Measurements from ENCODE around the gene USP11.
"Not testable (repeated sequence)": the region's sequence is repeated elsewhere in the genome, so short reads cannot be mapped to it uniquely, and the experiment has no call there.

USP11 gene

DNA sequence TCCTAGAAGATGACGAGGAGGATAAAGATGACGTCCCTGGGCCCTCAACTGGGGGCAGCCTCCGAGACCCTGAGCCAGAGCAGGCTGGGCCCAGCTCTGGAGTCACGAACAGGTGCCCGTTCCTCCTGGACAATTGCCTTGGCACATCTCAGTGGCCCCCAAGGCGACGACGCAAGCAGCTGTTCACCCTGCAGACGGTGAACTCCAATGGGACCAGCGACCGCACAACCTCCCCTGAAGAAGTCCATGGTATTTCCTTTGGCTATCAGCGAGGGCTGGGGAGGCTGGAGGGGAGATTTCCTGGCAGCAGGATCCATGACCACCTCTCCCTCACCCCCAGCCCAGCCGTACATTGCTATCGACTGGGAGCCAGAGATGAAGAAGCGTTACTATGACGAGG is 11.9 kb downstream of the USP11 start:
- no peak overlapping the region for H3K27ac Mint-ChIP-seq
- no peak overlapping the region for H3K4me3 Mint-ChIP-seq
- no peaks in the 10 kb centered on the region for H3K27me3 Mint-ChIP-seq
- H3K36me3 Mint-ChIP-seq, result peaks cover 48% of the 10 kb centered on the region
- H3K9me3 Mint-ChIP-seq, result no peaks in the 10 kb centered on the region
- H3K4me1 Mint-ChIP-seq, result no peaks in the 10 kb centered on the region
- ATAC-seq, result no peak

DNA sequence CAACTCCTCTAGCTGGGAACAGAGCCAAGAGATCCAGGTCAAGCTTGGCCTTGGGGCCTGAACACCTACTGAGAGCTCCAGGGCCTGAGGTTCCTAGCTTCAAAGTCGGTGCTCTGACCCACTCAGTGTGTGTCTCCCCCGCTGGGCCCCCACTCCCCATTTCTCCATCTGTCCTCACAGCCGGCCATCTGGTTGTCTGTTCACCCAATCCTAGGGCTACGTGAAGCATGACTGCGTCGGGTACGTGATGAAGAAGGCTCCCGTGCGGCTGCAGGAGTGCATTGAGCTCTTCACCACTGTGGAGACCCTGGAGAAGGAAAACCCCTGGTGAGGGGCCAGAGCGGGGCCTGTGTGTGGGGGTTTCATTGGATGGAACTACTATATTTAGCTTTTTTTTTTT is 12.3 kb downstream of the USP11 start:
- Mint-ChIP-seq H3K4me1 (no peaks in the 10 kb centered on the region), H3K4me3 (no peak overlapping the region), H3K36me3 (peaks cover 48% of the 10 kb centered on the region), H3K9me3 (no peaks in the 10 kb centered on the region), H3K27ac (no peak overlapping the region), H3K27me3 (no peaks in the 10 kb centered on the region)
- ATAC-seq, result no peak

DNA sequence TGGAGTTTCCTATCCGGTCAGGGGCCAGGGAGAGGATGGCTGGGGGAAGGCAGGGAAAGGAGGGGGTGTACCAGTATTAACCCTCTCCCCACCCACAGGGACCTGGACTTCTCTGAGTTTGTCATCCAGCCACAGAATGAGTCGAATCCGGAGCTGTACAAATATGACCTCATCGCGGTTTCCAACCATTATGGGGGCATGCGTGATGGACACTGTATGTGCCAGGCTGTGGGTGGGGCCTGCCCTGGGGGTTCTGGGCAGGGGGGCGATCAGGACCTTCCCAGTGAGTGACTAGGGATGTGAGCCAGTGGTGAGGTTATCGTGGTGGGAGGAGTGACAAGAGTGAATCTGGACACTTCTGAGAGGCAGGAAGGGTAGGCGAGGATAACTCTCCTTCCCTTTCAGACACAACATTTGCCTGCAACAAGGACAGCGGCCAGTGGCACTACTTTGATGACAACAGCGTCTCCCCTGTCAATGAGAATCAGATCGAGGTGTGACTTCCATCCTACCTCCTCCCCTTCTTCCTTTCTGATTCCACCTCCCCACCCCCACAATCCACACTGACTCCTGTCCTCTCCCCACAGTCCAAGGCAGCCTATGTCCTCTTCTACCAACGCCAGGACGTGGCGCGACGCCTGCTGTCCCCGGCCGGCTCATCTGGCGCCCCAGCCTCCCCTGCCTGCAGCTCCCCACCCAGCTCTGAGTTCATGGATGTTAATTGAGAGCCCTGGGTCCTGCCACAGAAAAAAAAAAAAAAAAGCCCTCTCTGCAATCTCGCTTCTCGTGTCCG is 14.6 kb downstream of the USP11 start:
- no peaks in the 10 kb centered on the region for H3K27me3 Mint-ChIP-seq
- peaks cover 31% of the 10 kb centered on the region for H3K36me3 Mint-ChIP-seq
- H3K27ac Mint-ChIP-seq, result no peak overlapping the region
- H3K4me1 Mint-ChIP-seq, result no peaks in the 10 kb centered on the region
- H3K9me3 Mint-ChIP-seq, result no peaks in the 10 kb centered on the region
- H3K4me3 Mint-ChIP-seq, result no peak overlapping the region
- no peak for ATAC-seq

DNA sequence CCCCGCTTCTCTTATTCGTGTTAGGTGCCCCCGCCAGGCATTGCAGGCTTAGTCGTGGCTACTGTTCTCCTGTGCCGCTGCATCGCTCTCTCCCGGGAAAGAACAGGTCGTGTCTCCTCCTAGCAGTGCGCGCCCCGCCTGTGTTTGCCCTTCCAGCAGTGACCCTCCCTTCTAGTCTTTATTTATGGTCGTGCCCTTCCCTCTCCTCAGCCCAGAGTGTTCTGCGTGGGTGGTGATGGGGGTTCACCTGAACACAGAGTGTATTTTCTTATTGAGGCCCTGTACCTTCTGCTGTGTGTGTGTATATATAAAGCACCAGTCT is 15.2 kb downstream of the USP11 start:
- H3K4me1 Mint-ChIP-seq, result no peaks in the 10 kb centered on the region
- no peaks in the 10 kb centered on the region for H3K27me3 Mint-ChIP-seq
- H3K36me3 Mint-ChIP-seq, result peaks cover 28% of the 10 kb centered on the region
- no peak for ATAC-seq
- H3K4me3 Mint-ChIP-seq, result no peak overlapping the region
- no peaks in the 10 kb centered on the region for H3K9me3 Mint-ChIP-seq
- H3K27ac Mint-ChIP-seq, result no peak overlapping the region

DNA sequence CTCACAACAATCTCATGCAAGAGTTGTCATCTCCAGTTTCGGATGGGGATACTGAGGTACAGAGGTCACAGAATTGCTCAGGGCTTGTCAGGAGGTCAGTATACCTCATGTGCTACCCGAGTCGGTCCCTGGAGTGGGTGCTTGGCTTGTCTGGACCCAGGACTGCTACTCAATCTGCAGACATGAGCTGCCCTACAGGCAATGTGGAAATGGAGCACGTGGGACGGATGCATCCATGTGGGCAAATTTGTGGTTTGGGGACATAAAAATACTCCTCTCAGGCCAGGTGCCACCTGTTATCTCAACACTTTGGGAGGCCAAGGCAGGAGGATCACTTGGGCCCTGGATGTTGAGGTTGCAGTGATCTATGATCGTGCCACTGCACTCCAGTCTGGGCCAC is 15.8 kb downstream of the USP11 start:
- no peaks in the 10 kb centered on the region for H3K27me3 Mint-ChIP-seq
- ATAC-seq, result no peak
- H3K4me1 Mint-ChIP-seq, result no peaks in the 10 kb centered on the region
- peaks cover 28% of the 10 kb centered on the region for H3K36me3 Mint-ChIP-seq
- H3K27ac Mint-ChIP-seq, result no peak overlapping the region
- no peak overlapping the region for H3K4me3 Mint-ChIP-seq
- no peaks in the 10 kb centered on the region for H3K9me3 Mint-ChIP-seq

DNA sequence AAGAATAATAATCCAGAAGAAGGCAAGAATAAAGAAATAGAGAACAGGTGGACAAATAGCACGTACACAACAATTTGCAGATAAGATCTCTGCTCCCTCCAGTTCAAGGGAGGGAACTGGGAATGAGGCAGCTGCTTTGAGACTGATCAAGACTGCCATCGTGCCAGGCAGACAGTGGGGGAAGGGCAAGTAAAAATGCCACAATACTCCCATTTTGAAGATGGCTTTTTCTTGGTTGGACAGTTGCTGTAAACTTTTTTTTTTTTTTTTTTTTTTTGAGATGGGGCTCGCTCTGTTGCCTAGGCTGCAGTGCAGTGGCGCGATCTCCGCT is 17.2 kb downstream of the USP11 start:
- no peak for ATAC-seq
- Mint-ChIP-seq H3K27ac (no peak overlapping the region), H3K4me3 (no peak overlapping the region)

DNA sequence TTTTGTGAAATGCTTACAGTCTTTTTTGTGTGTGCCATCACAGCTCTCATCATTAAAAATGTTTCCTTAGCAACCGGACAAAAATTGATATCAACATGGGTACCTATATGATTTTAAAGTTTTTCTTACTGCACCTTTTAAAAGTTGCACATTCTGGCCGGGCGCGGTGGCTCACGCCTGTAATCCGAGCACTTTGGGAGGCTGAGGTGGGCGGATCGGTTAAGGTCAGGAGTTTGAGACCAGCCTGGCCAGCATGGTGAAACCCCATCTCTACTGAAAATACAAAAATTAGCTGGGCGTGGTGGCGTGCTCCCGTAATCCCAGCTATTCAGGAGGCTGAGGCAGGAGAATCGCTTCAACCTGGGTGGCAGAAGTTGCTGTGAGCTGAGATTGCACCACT is 24.8 kb downstream of the USP11 start:
- not testable (repeated sequence) for H3K27me3 Mint-ChIP-seq, H3K9me3 Mint-ChIP-seq, H3K4me3 Mint-ChIP-seq, H3K4me1 Mint-ChIP-seq, ATAC-seq, H3K27ac Mint-ChIP-seq, H3K36me3 Mint-ChIP-seq

More for the DNA sequence above, 17.2 kb downstream of the USP11 start:
- Mint-ChIP-seq H3K4me1 (no peaks in the 10 kb centered on the region), H3K36me3 (peaks cover 22% of the 10 kb centered on the region), H3K27me3 (no peaks in the 10 kb centered on the region), H3K9me3 (no peaks in the 10 kb centered on the region)

DNA sequence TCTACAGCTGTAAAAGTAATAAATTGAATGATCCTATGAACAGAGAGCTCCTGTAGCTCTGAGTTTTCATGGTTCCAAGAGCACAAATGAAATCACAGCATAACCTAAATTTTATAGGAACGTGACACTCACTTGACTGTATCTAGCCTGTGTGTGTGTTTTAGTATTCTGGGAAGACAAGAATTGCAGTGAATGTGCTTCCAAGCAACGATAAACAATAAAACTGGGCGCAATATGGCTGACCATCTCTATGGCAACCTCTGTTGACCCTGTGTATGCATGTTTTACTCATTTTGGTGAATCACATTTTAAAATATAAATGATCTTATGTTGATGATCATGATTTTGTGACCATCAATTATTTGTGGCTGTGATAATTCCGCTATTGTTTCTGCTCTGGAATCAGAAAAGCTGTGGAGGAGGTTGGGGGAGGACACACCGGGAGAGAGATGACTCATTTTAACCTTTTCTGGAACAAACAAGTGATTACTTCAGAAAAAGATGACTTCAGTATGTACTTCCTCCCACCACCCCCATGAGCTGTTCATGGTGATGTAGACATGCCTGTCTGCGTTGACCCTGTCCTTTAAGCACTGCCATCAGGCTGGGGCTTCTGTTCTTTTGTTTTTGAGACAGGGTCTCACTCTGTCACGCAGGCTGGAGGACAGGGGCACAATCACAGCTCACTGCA is 31.8 kb downstream of the USP11 start:
- no peaks in the 10 kb centered on the region for H3K36me3 Mint-ChIP-seq
- H3K27ac Mint-ChIP-seq, result no peak overlapping the region
- H3K4me1 Mint-ChIP-seq, result no peaks in the 10 kb centered on the region
- H3K4me3 Mint-ChIP-seq, result no peak overlapping the region
- H3K27me3 Mint-ChIP-seq, result no peaks in the 10 kb centered on the region
- ATAC-seq, result no peak
- no peaks in the 10 kb centered on the region for H3K9me3 Mint-ChIP-seq

DNA sequence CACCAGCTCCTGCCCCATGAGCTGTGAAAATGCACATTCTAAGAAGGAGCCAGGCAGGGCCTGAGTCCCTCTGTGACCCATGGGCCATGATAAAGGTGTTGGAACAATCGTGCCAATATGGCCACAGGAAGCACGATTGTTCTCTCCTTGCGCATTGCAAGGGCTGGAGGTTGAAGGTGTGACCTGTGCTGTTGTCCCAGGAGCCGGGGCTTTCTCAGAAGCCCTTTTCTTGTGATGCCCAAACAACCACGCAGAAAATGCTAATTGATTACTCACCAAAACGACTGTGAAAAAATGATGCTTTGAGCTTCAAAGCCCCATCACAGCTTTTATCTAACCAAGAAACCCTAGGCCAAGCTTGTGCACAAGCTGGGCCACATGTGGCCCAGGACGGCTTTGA is 33.8 kb downstream of the USP11 start:
- Mint-ChIP-seq H3K27ac (no peak overlapping the region), H3K36me3 (no peaks in the 10 kb centered on the region), H3K27me3 (no peaks in the 10 kb centered on the region), H3K4me1 (no peaks in the 10 kb centered on the region), H3K4me3 (no peak overlapping the region), H3K9me3 (no peaks in the 10 kb centered on the region)
- no peak for ATAC-seq

DNA sequence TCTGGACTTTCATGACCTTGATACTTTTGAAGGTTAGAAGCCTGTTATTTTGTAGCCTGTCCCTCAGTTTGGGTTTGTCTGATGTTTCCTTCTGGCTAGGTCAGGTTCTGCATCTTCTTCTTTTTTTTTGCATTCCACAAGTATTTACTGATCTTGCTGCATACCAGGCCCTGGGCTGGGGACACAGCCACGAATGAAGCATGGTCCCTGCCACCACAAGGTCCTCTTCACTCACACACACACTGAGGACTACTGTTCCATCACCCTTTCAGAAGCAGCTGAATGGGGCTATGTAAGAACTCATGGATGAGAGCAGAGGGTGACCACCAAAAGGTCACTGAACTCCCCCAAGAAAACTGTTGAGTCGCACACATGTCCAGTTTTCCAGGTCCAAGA is 39.2 kb downstream of the USP11 start:
- no peak for ATAC-seq
- Mint-ChIP-seq H3K4me3 (no peak overlapping the region), H3K27me3 (no peaks in the 10 kb centered on the region), H3K36me3 (no peaks in the 10 kb centered on the region), H3K27ac (no peak overlapping the region), H3K9me3 (no peaks in the 10 kb centered on the region), H3K4me1 (no peaks in the 10 kb centered on the region)

DNA sequence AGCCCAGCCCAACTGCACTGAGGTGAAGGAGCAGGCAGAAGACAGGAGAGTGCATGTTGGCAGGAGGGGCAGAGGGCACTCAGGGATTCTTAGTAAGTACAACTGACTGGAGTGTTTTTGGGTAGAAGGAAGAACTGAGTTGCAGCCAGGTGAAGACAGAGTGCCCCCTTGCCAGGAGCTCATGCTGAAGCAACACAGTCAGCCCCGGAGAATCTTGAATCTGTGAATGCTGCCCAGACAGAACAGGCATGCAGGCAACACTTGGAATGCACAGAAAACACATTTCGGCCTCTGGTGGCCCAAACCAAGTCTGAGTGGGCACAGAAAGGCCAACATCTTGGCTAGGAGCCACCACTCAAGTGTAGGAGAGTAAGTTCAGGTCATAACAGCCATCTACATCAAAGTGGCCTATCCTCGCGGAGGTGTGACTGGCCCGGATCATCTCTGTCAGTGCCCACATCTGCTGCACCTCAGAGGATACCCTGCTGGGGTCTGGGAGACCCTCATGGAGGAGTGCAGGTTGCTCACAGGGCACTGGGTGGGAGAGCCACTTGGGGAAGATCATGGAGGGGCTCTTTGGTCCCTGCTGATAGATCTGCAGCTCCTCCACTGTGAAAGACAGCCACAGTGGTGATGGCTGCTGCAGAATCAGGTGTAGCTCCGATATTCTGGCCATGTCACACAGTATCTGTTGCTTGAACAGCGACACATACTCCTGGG is 40.4 kb downstream of the USP11 start:
- no peak overlapping the region for H3K4me3 Mint-ChIP-seq
- no peaks in the 10 kb centered on the region for H3K4me1 Mint-ChIP-seq
- no peaks in the 10 kb centered on the region for H3K36me3 Mint-ChIP-seq
- no peaks in the 10 kb centered on the region for H3K27me3 Mint-ChIP-seq
- no peak overlapping the region for H3K27ac Mint-ChIP-seq
- no peak for ATAC-seq
- H3K9me3 Mint-ChIP-seq, result no peaks in the 10 kb centered on the region

DNA sequence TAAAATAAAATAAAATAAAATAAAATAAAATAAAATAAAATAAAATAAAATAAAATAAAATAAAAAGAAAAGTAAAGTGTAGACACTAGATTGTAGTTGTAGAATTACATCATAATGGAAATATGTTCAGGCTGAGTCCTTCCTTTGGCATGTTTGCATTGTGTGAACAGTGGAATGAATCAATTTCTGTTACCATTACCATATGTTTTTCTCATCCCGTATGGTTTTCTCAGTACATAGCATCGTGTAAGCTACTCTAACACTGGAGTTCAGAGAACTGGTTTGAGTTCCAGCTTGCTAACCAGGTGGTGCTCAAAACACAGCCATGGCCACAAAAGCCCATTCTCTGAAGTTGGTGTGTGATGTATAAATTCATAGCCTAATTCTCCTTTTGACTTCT is 45.9 kb downstream of the USP11 start:
- no peaks in the 10 kb centered on the region for H3K9me3 Mint-ChIP-seq
- H3K4me3 Mint-ChIP-seq, result no peak overlapping the region
- no peaks in the 10 kb centered on the region for H3K36me3 Mint-ChIP-seq
- H3K4me1 Mint-ChIP-seq, result no peaks in the 10 kb centered on the region
- no peak overlapping the region for H3K27ac Mint-ChIP-seq
- no peaks in the 10 kb centered on the region for H3K27me3 Mint-ChIP-seq
- no peak for ATAC-seq

DNA sequence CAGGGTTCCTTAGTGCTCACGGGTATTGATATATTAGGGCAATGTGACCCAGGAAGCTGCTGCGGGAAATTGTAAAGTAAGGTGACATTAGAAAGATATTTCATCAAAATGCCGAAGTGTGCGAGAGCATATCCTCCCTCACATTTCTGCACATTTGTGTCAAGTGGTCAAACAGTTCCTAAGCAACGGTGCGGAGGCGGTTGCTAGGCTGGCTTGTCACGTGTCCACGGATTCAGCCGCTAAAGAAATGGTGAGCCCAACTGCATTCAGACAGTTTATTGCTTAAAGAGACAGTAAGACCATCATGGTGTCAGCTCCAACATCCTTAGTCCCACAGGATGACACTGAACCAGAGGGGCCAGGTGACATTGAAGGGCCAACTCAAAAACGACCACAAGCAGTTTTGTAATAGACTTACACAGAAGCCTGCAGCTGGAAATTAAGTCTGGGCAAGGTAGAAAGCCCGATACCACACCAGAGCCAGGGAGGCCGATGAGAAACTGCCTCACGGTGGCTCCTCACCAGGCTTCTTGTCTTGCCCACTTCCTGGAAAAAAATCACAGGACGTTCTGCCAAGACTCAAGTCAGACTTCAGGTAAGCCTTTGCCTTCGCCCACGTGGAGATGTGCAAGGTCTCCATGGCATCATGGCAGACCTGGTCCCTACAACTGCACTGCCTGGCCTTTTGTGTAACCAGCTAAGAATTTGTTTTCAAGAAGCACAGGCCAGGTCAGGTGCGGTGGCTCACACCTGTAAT is 50.4 kb downstream of the USP11 start:
- H3K27me3 Mint-ChIP-seq, result no peaks in the 10 kb centered on the region
- no peak overlapping the region for H3K27ac Mint-ChIP-seq
- no peak for ATAC-seq
- no peaks in the 10 kb centered on the region for H3K4me1 Mint-ChIP-seq
- H3K36me3 Mint-ChIP-seq, result no peaks in the 10 kb centered on the region
- no peak overlapping the region for H3K4me3 Mint-ChIP-seq
- no peaks in the 10 kb centered on the region for H3K9me3 Mint-ChIP-seq

DNA sequence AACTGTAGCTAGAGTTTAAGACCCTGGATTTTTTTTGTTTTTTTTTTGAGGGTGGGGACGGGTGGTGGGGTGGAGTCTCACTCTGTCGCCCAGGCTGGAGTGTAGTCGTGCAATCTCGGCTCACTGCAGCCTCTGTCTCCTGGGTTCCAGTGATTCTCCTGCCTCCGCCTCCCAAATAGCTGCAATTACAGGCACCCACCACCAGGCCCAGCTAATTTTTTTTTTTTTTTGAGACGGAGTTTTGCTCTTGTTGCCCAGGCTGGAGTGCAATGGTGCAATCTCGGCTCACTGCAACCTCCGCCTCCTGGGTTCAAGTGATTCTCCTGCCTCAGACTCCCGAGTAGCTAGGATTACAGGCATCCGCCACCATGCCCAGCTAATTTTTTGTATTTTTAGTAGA is 51.8 kb downstream of the USP11 start:
- not testable (repeated sequence) for H3K4me1 Mint-ChIP-seq, H3K4me3 Mint-ChIP-seq, ATAC-seq, H3K27ac Mint-ChIP-seq, H3K9me3 Mint-ChIP-seq, H3K27me3 Mint-ChIP-seq, H3K36me3 Mint-ChIP-seq

DNA sequence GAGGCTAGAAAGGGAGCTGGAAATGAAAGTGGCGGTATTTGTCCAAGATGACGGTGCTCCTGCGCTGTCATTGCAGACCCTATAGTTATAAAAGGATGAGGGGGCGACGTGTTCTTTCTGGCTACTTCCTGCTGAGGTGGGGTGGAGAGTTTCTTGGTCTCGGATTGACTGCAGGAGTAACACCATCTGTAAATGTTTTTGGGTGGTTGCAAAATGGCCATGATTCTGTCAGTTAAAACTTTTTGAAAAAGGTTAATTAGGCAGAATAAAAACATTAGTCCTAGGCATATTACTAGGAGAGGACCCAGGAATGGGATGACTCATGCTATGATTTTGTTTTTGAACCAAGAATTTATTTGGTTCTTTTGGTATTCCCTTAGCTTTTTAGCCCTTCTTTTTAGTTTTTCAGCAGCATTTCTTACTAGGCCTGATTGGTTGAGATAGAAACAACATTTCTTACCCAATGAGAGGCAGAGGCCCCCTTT is 53.1 kb downstream of the USP11 start:
- Mint-ChIP-seq H3K27ac (no peak overlapping the region), H3K4me1 (no peaks in the 10 kb centered on the region), H3K9me3 (no peaks in the 10 kb centered on the region), H3K27me3 (no peaks in the 10 kb centered on the region), H3K4me3 (no peak overlapping the region), H3K36me3 (no peaks in the 10 kb centered on the region)
- no peak for ATAC-seq
